Naive B cell (primary cell): ENCODE results near the gene ADAMTS17. TPM values are rescaled to one million over a fixed set of nuclear protein-coding genes. Genes with fewer than 3 reads are reported as not detected.

Experiments used
- ATAC-seq, 2 donors: fragments of 150-1000 bp; cut with Tn5 transposase; 2 replicates each; pipeline ENCODE4 v1.10.0; 2021; ENCODE audit warnings: low read depth in 2 of 2, mild to moderate bottlenecking in 2 of 2, moderate library complexity in 2 of 2
- DNase-seq: peaks from one replicate; pipeline ENCODE4 v3.0.0; 2022
- H3K27ac Mint-ChIP-seq, 6 donors: one replicate each; pipeline ENCODE4 v1.8.0; 2020 to 2022; ENCODE audit warnings: mild to moderate bottlenecking in 6 of 6, mixed read lengths in 6 of 6, moderate library complexity in 5 of 6, inconsistent platforms in 2 of 6
- H3K27me3 Mint-ChIP-seq, 3 donors: one replicate each; pipeline ENCODE4 v1.8.0; 2021 to 2022; ENCODE audit warnings: mixed read lengths in 3 of 3, mild to moderate bottlenecking in 1 of 3
- H3K36me3 Mint-ChIP-seq, 2 donors: one replicate each; pipeline ENCODE4 v1.8.0; 2020 to 2022; ENCODE audit warnings: mixed read lengths in 2 of 2, inconsistent platforms in 1 of 2, mild to moderate bottlenecking in 1 of 2
- H3K4me1 Mint-ChIP-seq, 3 donors: one replicate each; pipeline ENCODE4 v1.8.0; 2020 to 2022; ENCODE audit warnings: mixed read lengths in 3 of 3, inconsistent platforms in 1 of 3, mild to moderate bottlenecking in 1 of 3, moderate library complexity in 1 of 3
- H3K4me3 Mint-ChIP-seq, 8 donors: one replicate each; pipeline ENCODE4 v1.8.0; 2020 to 2022; ENCODE audit warnings: mild to moderate bottlenecking in 8 of 8, mixed read lengths in 8 of 8, moderate library complexity in 8 of 8, inconsistent platforms in 2 of 8
- H3K9me3 Mint-ChIP-seq, 7 donors: one replicate each; pipeline ENCODE4 v1.8.0; 2020 to 2022; ENCODE audit warnings: mixed read lengths in 7 of 7, mild to moderate bottlenecking in 5 of 7, inconsistent platforms in 2 of 7, moderate library complexity in 1 of 7
- polyA plus RNA-seq, 6 donors: library from polyadenylated mRNA; unstranded; fragments of 300-500 nt; fragmentation: Illumina TruSeq; gene quantifications; one replicate each; pipeline ENCODE4 v1.2.3, GENCODE V29; 2021; ENCODE audit warnings: low read depth in 6 of 6

Gene ADAMTS17
- polyA plus RNA-seq, 6 donors from 2014 or later: not detected

GRCh38 chr15:100059094-100059493 lies 282.7 kb downstream of the ADAMTS17 start:
- H3K27me3 Mint-ChIP-seq: peaks cover 6 to 15% (median 14%) of the 10 kb centered on the region in 3 donors
- H3K27ac Mint-ChIP-seq: no peak overlapping the region
- DNase-seq (no peak), ATAC-seq (no peak)
- no peaks in the 10 kb centered on the region for H3K4me1 Mint-ChIP-seq
- H3K36me3 Mint-ChIP-seq: no peaks in the 10 kb centered on the region
- no peak overlapping the region for H3K4me3 Mint-ChIP-seq
- H3K9me3 Mint-ChIP-seq: no peaks in the 10 kb centered on the region

DNA sequence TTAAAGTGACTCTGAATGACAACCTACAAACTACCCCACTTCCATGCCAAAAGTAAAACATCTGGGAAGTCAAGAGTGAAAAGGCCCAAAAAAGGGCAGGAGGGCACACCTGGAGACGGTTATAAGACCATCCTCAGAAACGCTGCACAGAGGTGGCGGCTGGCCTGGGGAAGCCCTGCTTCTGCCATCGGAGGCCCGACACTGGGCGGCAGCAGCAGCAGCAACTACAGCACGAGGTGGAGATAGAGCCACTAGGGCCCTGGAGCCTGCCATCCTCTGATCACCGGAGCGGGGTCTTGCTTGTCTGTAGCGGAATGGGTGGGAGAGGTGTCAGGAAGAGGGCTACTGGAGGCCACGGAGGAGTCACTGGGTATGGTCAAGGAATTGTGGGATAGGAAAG lies 283.3 kb downstream of the ADAMTS17 start:
- H3K4me1 Mint-ChIP-seq: no peaks in the 10 kb centered on the region

DNA sequence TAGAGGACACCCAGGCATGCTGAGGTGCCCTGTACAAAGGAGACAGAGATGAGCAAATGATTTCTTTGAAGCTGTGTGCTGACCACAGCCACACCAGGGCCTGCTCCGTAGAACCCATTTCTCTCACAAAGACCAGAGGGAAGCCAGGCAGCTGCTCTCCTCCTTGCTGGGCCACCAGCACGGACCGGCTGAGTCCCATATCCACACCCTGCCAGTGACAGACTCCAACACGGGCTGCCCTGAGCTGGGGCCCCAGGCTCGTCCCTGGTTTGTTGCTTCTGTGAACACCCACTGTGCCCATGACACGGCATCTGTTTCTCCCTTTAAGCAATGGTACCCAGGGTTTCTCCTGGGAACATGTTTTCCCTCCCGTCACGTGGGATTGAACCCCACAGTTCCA lies 284.5 kb downstream of the ADAMTS17 start:
- DNase-seq (no peak), ATAC-seq (no peak)
- Mint-ChIP-seq H3K36me3 (no peaks in the 10 kb centered on the region), H3K4me1 (no peaks in the 10 kb centered on the region), H3K27me3 (peaks cover 6 to 15% (median 14%) of the 10 kb centered on the region in 3 donors), H3K9me3 (no peaks in the 10 kb centered on the region), H3K4me3 (no peak overlapping the region), H3K27ac (no peak overlapping the region)

More for the DNA sequence above, 283.3 kb downstream of the ADAMTS17 start:
- DNase-seq (no peak), ATAC-seq (no peak)
- no peaks in the 10 kb centered on the region for H3K9me3 Mint-ChIP-seq
- H3K27ac Mint-ChIP-seq: no peak overlapping the region
- no peak overlapping the region for H3K4me3 Mint-ChIP-seq
- no peaks in the 10 kb centered on the region for H3K36me3 Mint-ChIP-seq
- H3K27me3 Mint-ChIP-seq: peaks cover 6 to 15% (median 14%) of the 10 kb centered on the region in 3 donors

- no peak overlapping the region for H3K4me3 Mint-ChIP-seq
- peaks cover 6 to 15% (median 14%) of the 10 kb centered on the region in 3 donors for H3K27me3 Mint-ChIP-seq
- H3K36me3 Mint-ChIP-seq: no peaks in the 10 kb centered on the region
- no peak overlapping the region for H3K27ac Mint-ChIP-seq
- H3K4me1 Mint-ChIP-seq: no peaks in the 10 kb centered on the region
- ATAC-seq: no peak
- no peak for DNase-seq
- no peaks in the 10 kb centered on the region for H3K9me3 Mint-ChIP-seq
These were observed 285.2 kb downstream of the ADAMTS17 start for GRCh38 chr15:100056411-100057072.

GRCh38 chr15:100055821-100056220 lies 286.0 kb downstream of the ADAMTS17 start:
- Mint-ChIP-seq H3K27me3 (peaks cover 9 to 15% (median 14%) of the 10 kb centered on the region in 3 donors), H3K4me3 (no peak overlapping the region), H3K9me3 (no peaks in the 10 kb centered on the region), H3K36me3 (no peaks in the 10 kb centered on the region), H3K4me1 (no peaks in the 10 kb centered on the region), H3K27ac (no peak overlapping the region)
- DNase-seq: no peak
- ATAC-seq: no peak

GRCh38 chr15:100054539-100054938 lies 287.2 kb downstream of the ADAMTS17 start:
- H3K4me1 Mint-ChIP-seq: no peaks in the 10 kb centered on the region
- H3K4me3 Mint-ChIP-seq: no peak overlapping the region
- ATAC-seq (no peak), DNase-seq (no peak)
- peaks cover 10 to 15% (median 14%) of the 10 kb centered on the region in 3 donors for H3K27me3 Mint-ChIP-seq
- H3K9me3 Mint-ChIP-seq: no peaks in the 10 kb centered on the region
- H3K27ac Mint-ChIP-seq: no peak overlapping the region
- H3K36me3 Mint-ChIP-seq: no peaks in the 10 kb centered on the region

GRCh38 chr15:100053474-100054121 lies 288.2 kb downstream of the ADAMTS17 start:
- H3K36me3 Mint-ChIP-seq: no peaks in the 10 kb centered on the region
- H3K27ac Mint-ChIP-seq: no peak overlapping the region
- ATAC-seq (no peak), DNase-seq (no peak)
- H3K4me3 Mint-ChIP-seq: no peak overlapping the region
- peaks cover 0 to 3% (median 0%) of the 10 kb centered on the region in 7 donors for H3K9me3 Mint-ChIP-seq
- H3K4me1 Mint-ChIP-seq: no peaks in the 10 kb centered on the region
- H3K27me3 Mint-ChIP-seq: peaks cover 10 to 14% (median 14%) of the 10 kb centered on the region in 3 donors

- ATAC-seq: no peak
- Mint-ChIP-seq H3K9me3 (peaks cover 0 to 10% (median under 1%) of the 10 kb centered on the region in 7 donors), H3K36me3 (no peaks in the 10 kb centered on the region), H3K4me3 (no peak overlapping the region), H3K27me3 (peaks cover 6 to 10% (median 9%) of the 10 kb centered on the region in 3 donors), H3K27ac (no peak overlapping the region), H3K4me1 (no peaks in the 10 kb centered on the region)
- no peak for DNase-seq
These were observed 288.9 kb downstream of the ADAMTS17 start for GRCh38 chr15:100052716-100053473.

DNA sequence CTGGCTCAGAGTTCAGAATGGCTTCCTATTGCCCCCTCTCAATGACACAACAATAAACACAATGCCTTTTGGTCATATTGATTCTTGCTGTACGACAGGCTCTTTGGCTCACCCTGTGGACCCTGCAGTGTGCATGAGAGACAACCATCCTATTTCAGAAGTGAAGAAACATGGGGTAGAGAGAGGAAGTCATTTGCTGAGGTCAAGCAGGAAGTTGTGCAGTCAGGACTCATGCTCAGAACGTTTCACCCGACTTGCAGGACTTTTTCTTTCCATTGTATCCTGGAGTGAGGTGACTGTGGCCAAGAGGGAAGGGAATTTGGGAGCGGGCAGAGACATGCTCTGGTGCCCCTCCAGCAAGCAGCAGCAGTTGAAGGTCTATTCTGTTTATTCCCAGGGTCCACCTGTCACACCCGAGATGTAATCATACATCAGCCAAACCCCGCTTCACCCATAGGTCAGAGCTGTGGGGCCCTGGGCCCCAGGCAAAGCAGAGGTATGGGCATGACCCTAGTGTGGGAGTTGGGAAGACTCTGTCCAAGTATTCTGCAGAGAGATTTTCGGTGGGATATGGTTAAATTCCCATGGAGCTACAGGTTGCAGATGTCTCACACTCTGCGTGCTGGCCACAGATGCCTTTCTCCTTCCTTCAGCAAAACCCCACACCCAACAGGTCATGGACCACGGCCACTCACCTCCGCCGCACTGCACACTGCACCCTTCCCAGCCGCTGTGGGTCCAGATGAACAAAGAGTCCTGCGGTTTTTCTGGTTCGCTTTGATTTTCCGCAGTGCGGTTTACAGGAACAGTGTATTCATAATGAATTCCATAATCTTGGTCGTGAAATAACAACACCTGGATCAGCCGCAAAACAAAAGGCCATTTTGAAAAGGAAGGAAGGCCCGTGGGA lies 290.6 kb downstream of the ADAMTS17 start:
- Mint-ChIP-seq H3K9me3 (peaks cover 3 to 21% (median 7%) of the 10 kb centered on the region in 7 donors), H3K4me1 (no peaks in the 10 kb centered on the region), H3K4me3 (no peak overlapping the region), H3K36me3 (no peaks in the 10 kb centered on the region), H3K27ac (no peak overlapping the region), H3K27me3 (peaks cover 0 to 4% (median 0%) of the 10 kb centered on the region in 3 donors)
- ATAC-seq (no peak), DNase-seq (no peak)

DNA sequence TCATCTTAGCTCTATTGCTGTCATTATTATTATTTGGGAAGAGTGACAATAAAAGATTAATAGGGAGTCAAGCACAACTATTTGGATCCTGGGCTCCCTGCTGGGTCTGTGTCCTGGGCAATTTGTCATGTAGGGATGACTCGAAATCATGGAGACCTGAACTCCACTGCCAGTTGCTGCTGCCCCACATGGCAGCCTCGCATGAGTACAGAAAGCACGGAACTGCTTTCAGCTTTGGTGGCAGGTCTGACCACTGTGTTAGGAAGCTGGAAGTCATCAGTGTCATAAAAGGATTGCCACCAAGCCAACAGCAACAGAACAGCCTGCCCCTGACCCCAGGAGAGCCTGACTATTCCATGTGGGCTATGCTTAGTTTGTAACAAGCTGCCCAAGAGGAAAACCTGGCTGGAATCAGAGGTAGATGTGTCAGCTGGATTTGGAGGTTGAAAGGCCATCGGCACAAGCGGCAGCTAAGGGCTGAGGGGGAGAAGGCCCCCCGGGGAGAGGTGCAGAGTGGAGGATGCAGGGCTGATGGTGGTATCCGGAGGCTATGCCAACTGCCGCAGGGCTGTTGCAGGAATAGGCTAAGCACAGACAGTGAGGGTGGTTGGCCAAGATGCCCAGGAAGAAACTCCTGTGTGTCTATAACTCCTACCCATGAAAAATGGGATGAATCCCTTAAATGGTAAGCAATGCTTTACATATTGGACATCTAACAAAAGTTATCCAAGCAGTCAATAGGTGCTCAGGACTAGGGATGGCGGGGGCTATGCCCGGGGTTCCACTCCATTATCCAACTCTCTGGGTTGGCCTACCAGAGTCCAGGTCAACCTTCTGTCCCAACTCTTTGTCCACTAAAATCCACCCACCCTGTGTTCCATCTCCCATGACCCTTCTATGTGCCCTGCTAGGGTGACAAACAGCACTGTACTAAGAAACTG lies 291.6 kb downstream of the ADAMTS17 start:
- H3K27ac Mint-ChIP-seq: peak overlapping the region in 1 of 6 donors; percentile 66
- DNase-seq (no peak), ATAC-seq (no peak)
- peaks cover 0 to 4% (median 0%) of the 10 kb centered on the region in 3 donors for H3K27me3 Mint-ChIP-seq
- no peak overlapping the region for H3K4me3 Mint-ChIP-seq
- H3K9me3 Mint-ChIP-seq: peaks cover 3 to 21% (median 7%) of the 10 kb centered on the region in 7 donors
- H3K4me1 Mint-ChIP-seq: no peaks in the 10 kb centered on the region
- no peaks in the 10 kb centered on the region for H3K36me3 Mint-ChIP-seq

GRCh38 chr15:100049483-100049882 lies 292.3 kb downstream of the ADAMTS17 start:
- H3K9me3 Mint-ChIP-seq: peaks cover 3 to 23% (median 7%) of the 10 kb centered on the region in 7 donors
- H3K27ac Mint-ChIP-seq: no peak overlapping the region
- DNase-seq (no peak), ATAC-seq (no peak)
- H3K4me3 Mint-ChIP-seq: no peak overlapping the region
- no peaks in the 10 kb centered on the region for H3K4me1 Mint-ChIP-seq
- H3K27me3 Mint-ChIP-seq: peaks cover 0 to 4% (median 0%) of the 10 kb centered on the region in 3 donors
- no peaks in the 10 kb centered on the region for H3K36me3 Mint-ChIP-seq

GRCh38 chr15:100048736-100049135 lies 293.0 kb downstream of the ADAMTS17 start:
- no peaks in the 10 kb centered on the region for H3K4me1 Mint-ChIP-seq
- no peak overlapping the region for H3K27ac Mint-ChIP-seq
- H3K27me3 Mint-ChIP-seq: peaks cover 0 to 4% (median 0%) of the 10 kb centered on the region in 3 donors
- no peaks in the 10 kb centered on the region for H3K36me3 Mint-ChIP-seq
- H3K4me3 Mint-ChIP-seq: no peak overlapping the region
- ATAC-seq (no peak), DNase-seq (no peak)
- H3K9me3 Mint-ChIP-seq: peaks cover 3 to 31% (median 7%) of the 10 kb centered on the region in 7 donors
